OCI-M2 (cell line): ENCODE results near the gene MAP9.
"Not testable (repeated sequence)": the region's sequence is repeated elsewhere in the genome, so short reads cannot be mapped to it uniquely, and the experiment has no call there.

ENCODE experiments used
- DNase-seq: peaks from one replicate; lab custom pipeline; 2025; ENCODE audit not compliant: unreplicated experiment; lab: John Stamatoyannopoulos, UW

Gene MAP9

DNA sequence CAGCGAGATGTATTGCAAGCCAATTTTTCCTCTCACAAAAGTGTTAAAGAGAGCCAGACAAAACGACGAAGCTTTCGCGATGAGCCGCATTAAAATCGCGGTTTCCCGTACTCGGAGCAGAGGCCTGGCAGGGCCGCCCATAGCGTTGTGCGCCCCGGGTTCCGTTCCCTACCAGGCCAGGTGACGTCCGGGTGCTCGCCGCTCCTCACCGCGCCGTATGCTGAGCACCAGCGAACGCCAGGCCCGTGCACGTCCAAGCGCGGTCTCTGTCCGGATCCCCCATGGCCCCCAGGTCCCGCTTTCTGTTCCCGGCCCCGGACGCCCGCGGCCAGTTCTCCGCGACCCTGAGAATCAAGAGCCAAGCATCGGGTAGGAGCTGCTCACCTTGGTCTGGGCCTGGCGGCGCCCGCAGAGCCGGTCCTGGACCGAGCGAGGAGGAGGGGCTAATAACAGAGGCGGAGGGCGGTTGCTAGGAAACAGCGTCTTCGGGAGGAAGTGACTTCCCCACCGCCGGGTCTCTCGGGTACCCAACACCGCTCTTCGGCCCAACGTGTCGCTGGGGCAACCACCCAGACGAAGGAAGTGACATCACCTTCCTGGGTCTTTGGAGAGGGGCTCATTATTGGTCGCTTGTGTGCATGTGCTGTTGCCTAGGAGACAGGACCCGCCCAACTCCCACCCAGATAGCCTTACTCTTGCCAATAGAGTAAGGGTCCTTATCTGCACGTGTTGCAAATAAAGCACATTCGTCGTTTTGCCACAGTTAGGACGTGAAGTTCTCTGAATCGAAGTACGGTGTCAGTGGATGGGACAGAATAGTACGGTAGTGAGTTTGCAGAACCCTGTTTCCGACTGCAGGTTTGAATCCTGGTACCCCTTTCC is at the start of gene MAP9:
Gene MAP9, minus strand, starts transcription at position 579 of the 882 bp plus-strand sequence. CDS start 1,115 bp downstream, outside the sequence.
- peak; percentile 6 for DNase-seq

DNA sequence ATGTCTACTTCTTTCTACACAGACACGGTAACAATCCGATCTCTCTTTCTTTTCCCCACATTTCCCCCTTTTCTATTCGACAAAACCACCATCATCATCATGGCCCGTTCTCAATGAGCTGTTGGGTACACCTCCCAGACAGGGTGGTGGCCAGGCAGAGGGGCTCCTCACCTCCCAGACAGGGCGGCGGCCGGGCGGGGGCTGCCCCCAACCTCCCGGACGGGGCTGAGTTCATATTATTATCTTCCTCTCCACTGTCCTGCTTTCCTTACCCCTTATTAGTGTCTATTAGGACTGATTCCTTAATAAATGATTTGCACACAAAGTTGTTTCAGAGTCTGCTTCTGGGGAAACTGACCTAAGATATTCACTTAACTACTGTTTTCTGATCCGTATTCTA is 48.0 kb upstream of the MAP9 start:
- not testable (repeated sequence) for DNase-seq

DNA sequence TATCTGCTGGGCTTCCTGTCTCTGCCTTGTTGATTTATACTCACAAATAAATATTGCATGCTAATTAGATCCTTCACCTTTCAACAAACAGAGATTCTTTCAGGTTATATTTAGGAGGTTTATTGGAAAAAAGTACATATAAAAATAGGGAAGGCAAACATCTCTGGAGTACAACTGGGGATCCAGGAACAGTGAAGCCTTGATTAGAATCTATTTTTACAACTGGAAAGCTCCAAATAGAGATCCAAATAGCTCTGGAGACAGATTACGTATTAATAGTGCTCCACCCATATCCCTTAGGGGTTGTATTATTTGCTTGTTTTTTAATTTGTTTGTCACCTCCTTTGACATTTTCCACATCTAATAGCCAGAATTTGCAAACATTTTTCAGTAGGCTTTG is 46.9 kb upstream of the MAP9 start:
- DNase-seq = no peak

DNA sequence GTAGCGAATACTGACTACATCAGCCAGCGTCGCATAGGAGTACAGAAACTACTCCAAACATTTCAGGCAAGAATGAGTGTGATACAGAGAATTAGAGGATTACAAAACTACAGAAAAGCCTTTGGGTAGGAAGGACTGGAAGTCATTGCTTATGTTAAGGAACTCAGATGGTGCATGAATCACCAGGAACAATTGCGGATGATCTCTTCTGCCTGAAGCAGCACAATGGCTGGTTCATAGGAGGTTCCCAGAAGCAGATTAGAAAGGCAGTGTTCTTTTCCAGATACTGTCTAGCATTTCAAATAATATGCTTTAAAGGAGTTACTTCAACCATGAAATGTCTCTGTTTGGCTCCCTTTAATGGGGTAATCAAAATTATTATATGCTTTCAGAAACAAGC is 42.5 kb upstream of the MAP9 start:
- no peak for DNase-seq

DNA sequence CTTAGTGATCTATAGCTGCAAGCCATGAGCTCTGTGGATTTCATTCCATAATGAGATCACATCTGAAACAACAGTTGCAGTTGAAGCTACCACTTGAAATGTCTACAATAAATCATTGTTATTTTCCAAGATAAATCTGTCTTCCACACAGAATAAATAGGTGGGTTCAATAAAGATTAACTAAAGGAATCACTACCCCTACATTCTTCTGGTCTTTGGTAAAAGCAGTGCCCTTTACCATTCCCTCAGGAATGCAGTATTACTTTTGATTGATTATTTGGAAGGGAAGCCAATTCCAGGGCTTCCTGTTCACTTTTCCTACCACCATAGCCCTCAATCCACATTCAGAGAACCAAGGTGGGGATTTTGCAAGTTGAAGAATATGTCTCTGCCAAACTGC is 38.9 kb upstream of the MAP9 start:
- no peak for DNase-seq

DNA sequence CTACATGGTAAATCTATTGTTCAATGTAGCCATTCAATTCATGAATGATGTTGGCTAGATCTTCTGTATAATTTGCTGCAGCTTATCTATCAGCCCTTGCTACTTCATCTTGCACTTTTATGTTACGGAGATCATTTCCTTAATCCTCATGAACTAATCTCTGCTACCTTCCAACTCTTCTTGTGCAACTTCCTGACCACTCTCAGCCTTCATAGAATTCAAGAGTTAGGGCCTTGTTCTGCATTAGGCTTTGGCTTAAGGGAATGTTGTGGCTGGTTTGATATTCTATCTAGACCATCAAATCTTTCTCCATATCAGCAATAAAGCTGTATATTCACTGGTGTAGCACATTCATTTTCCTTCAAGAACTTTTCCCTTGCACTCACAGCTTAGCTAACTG is 36.7 kb upstream of the MAP9 start:
- DNase-seq = no peak

DNA sequence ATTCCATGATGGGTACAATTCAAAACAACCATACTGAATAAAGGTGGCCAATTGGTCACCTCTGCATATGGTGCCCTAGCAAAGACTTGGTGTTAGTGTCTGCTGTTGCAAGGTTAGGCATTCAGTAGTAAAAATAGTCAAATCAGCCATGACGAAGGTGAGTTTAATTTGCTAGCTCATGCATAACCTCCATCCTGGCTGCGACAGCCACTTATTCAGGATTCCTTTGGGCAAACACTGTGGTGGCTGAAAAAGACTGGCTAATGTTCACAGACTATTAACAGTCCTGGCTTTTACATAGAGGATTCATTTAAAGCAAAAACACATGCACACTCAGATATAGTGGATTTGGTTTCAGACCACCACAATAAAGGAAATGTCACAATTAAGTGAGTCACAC is 34.8 kb upstream of the MAP9 start:
- no peak for DNase-seq

DNA sequence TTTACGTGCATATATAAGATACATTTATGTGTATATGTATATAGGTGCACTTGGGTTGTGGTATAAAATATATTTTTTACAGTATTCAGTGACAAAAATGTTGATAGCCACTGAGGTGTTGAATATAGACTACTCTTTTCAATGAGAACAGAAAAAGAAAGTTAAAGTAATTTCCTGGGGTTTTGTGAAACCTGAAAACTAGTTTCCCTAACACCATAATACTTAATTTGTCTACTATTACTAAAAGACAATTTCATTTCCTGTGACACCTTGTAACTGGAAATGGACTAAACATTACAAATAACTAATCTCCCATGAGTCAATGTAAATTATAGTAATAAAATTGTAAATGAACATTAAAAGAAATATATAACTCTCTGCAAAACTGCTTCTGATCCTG is 32.0 kb upstream of the MAP9 start:
- no peak for DNase-seq

DNA sequence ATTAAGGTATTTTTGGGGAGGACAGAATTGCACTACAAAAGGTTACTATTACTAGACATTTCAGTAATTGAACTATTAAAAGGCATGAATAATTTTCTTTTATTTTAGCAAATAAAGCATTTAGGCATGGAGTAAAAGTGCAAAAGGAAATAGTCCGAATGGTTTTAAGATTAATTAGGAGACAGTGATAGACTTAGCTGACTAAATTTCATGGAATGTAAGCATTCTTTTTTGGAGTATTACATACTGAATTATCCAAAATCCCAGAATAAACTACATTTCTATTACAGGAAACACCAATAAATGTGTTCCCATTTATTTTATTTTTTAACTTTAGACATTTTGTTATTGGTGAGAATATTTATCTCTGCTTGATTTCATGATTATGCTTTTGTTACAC is 30.7 kb upstream of the MAP9 start:
- DNase-seq = no peak

DNA sequence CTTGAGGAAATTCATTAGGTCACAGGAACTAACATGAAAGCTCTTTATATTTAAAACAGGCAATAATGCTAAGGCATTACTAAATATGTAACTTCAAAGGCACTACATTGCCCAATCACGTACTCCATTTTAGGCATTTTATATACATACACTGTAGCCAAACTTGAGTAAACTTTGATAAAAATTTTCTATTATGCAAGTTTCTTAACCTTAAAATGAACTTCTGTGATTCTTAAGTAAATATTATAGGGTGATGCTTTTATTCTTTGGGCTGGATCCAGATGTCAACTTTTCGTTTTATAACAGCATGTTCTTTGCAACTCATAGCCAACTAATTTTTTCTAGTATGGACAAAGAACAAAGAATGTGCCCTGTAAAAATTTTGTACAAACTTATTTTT is 28.3 kb upstream of the MAP9 start:
- DNase-seq = no peak

DNA sequence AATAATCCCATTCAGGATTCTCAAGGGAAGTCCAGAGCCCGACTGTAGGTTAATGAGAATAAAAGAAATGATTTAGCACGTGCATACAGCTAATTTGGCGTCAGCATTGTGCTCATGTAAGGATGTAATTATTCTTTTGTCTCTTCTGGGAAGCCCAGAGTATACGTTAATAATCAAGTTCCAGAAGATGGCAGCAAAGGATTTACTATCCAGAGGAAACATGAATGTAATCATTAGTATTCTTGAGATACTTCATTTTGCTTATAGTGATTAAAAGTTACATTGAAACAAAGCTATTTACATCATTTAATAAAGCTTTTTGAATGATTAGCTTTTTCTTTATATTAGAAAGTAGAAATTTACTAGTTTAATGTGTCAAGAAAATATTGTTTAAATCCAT is 27.1 kb upstream of the MAP9 start:
- DNase-seq = no peak

DNA sequence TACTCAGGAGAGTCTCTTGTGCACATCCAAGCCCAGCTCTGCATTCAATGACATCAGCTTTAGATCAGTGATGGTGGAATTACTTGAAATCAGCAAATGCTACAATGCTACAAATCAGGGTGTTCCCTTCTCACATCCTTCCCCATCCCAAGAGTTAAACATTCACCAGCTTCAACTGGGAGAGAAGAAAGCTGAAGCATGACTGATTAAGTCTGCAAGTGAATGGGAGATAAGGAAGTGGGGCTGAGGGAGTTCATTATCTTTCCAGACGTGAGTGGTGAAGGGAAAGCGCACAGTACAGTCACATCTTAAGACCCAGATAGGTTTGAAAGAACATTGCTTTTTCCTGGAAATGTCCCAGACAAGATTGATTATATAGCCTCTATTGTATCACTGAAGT is 26.2 kb upstream of the MAP9 start:
- DNase-seq = no peak

DNA sequence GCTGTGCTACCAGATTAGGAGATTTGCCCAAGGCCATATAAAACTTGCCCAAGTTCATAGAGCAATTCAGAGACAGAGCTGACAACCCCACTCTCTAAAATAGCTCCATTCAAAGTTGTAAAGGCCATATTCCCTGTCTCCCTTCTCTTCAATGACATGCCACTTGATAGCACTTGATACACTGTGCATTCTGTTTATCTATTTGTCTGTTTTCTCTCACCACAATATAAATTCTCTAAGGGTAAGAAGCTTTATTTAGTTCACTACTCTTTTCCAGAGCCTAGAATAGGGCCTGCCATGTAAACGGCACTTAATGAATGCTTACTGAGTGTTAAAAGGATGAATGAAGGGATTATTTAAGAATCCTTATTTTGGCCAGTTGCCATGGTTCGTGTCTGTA is 24.1 kb upstream of the MAP9 start:
- no peak for DNase-seq

DNA sequence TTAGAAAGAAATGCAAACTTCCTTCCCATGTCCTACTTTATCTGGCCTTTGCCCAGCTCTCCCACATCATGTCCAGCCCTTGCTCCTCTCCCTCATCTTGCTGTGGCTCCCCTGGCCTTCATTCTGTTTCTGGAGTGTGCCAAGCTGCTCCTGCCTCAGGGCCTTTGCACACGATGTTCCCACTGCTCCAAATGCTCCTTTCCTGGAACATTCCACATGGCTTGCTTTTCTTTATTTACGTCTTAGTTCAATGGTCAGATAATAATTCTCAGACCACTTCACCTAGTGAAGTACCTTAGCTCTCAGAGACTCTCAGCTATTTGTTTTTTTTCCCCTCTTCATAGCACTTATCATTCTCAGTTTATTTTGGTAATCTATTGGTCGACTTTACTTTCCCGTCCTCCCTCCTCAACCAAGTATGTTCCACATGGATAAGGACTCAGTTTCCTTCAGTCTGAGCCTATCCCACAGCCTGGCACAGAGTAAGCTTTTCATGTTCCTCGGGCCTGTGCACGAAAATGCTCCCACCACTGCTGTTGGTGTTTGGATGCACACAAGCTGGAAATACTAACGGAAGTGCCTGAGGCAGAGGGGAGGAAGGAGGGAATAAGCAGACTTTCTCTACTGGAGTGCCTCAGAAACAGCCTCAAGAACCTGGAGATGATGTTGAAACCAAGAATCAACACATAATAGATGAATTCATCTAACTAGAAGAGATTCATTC is 23.4 kb upstream of the MAP9 start:
- DNase-seq = no peak

DNA sequence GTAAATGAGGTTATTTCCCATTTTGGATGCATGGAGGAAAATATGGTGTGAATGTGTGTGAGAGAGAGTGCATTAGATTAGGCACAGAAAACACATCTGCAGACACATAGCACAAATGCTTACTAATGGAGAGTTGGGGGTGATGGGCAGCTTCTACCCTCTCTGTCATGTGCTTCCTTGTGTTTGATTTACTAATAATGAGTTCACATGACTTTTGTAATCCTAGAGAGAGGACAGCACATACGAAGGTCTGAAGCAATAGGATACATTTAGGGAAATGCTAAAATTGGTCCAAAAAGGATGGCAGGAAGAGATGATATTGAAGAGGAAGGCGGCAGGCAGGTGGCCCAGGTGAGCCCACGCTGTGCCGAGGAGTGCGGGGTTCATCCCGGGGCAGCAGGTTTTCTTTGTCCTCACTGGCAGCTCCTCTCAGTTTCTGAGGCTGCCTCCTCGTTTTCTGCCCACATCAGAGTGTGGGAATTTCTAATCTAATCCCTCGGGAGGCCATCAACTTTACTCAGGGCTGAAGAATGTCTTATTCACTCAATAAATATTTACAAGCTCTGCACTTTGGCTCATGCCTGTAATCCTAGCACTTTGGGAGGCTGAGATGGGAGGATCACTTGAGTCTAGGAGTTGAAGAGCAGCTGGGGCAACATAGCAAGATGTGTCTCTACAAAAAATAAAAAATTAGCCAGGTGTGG is 15.9 kb upstream of the MAP9 start:
- DNase-seq = no peak

DNA sequence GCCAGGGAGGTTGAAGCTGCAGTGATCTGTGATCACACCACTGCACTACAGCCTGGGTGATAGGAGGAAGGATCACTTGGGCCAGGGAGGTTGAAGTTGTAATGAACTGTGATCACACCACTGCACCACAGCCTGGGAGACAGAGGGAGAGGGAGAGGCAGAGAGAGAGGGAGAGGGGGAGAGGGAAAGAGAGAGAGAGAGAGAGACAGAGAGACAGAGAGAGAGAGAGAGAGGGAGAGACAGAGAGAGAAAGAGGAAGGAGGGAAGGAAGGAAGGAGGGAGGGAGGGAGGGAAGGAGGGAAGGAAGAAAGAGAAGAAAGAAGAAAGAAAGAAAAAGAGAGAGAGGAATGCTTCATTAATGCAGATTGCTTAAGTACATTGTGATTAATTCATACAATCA is 15.2 kb upstream of the MAP9 start:
- DNase-seq = no peak

DNA sequence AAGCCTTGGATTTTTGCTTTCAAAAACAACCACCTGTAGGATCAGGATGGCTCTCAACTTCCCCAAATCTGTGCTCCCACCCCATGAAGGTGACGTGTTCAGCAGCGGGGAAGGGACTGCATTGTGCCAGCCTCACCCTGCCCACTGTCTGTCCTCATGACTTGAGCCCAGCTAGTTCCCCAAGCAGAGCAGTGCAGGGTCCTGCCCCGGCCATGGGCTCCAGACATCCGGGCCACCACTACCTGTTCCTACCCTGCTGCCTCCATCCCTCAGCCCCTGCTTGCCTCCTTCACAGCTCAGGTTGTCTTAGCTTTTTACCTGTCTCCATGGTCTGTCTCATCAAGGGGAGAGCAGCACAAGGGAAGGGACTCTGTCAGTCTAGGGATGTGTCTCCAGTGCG is 11.4 kb upstream of the MAP9 start:
- DNase-seq = no peak

DNA sequence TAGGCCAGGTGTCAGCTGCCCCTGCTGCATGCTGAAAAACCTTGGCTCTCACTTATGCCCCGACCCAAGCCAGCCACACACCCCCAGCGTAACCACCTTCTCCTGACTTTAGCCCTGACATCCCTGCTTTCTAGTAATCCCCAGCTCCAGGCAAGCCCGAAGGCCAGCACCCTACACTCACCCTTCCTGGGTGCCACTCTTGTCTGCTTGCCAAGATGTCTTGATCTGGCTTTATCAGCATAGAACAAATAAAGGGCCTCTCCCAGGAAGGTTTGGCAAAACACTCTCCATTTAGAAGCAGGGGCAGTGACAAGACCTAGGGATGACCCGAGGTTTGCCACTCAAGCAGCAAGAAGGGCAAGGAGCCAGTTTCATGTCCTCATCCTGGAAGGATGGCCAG is 6.8 kb upstream of the MAP9 start:
- no peak for DNase-seq

DNA sequence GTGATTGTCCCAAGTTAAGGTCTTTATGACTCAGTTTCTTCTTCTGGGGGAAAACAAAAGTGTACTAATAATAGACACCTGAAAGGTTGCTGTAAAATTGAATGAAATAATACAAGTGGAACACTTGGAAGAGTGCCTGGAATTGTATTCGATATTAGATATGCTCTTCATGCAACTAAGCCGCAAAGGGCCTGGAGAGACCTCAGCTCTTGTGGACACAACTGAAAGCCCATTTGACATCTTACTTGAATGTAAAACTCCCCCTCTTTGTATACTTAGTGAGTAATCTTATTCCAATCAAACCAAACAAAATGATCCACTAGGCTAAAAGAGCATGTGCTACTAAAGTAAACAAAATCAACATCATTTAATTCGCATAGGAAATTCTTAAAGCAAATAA is 511 bp upstream of the MAP9 start:
- DNase-seq = no peak

DNA sequence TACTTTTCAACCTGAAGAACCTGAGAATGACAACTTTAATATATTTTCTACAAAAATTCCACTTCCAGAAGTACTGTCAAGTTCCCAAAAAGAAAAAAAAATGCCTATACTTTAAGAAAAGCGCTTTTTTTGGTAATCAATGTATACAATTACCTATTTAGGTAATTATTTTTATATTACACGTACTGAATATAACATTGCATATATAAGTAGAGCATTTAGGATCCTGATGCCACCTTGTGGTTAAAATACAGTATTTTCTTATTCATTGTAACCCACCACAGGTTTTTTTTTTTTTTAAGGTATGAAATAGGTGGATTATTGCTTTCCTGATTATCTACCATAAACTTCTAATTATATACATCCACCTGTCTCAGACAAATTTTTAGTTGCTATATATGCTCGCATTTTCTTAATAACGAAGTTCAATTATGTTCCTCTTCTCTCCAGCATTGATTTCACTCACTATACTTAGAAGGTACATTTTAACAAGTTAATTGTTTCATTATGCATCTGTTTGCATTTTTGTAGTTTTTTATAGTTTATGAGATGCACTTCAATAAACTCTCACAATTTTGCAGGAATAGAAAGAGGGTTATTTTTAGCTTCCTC is 5.2 kb downstream of the MAP9 start:
- DNase-seq = no peak

DNA sequence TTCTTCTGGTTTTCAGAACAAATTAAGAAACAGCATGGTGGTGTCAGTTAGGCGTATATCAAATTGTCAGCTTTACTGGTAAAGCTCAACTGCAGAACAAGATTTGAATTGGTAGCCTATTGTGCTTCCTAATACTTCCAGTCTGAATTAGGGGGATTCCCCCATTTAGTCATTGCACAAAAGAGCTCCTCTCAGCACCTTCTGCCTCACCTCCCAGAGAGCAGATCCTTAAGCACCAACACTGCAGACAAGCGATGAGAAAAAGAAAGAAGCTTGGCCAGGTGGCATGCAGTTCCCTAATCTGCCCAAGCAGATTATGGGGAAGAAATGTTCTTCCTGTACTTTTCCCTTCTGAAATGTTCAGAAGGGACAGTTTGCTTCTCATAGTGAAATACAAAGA is 9.2 kb downstream of the MAP9 start:
- no peak for DNase-seq
